Urothelium cell line (cell line): Measurements from ENCODE around the gene ACER3.
"Not testable (repeated sequence)": the region's sequence is repeated elsewhere in the genome, so short reads cannot be mapped to it uniquely, and the experiment has no call there.

Experiments
- DNase-seq: peaks from one replicate; pipeline ENCODE4 v3.0.0; 2011; ENCODE audit warnings: low spot score, mixed read lengths
- FAIRE-seq: peaks from 2 replicates; lab custom pipeline; 2011; peaks lifted over from hg19 to GRCh38; lab: Jason Lieb, UNC

Gene ACER3

GRCh38 chr11:76980196-76980595, 119.5 kb downstream of the ACER3 start:
- no peak for DNase-seq
- FAIRE-seq, result no peak

- FAIRE-seq, result no peak
- DNase-seq, result no peak
Measured at GRCh38 chr11:76984743-76985142, 124.0 kb downstream of the ACER3 start.

- no peak for DNase-seq
- FAIRE-seq, result no peak
Measured at GRCh38 chr11:76987203-76987602, 126.5 kb downstream of the ACER3 start.

- DNase-seq (no peak), FAIRE-seq (no peak)
Measured at GRCh38 chr11:76990628-76991027, 129.9 kb downstream of the ACER3 start.

- FAIRE-seq, result no peak
- no peak for DNase-seq
Measured at GRCh38 chr11:76995081-76995576, 134.4 kb downstream of the ACER3 start.

- FAIRE-seq, result no peak
- no peak for DNase-seq
Measured at GRCh38 chr11:76997512-76997911, 136.8 kb downstream of the ACER3 start.

- no peak for DNase-seq
- FAIRE-seq, result no peak
Measured at GRCh38 chr11:76999597-76999996, 138.9 kb downstream of the ACER3 start.

GRCh38 chr11:77001613-77002012, 140.9 kb downstream of the ACER3 start:
- FAIRE-seq, result no peak
- no peak for DNase-seq

GRCh38 chr11:77002776-77003175, 142.1 kb downstream of the ACER3 start:
- DNase-seq (no peak), FAIRE-seq (no peak)

GRCh38 chr11:77003963-77004362, 143.2 kb downstream of the ACER3 start:
- DNase-seq, result no peak
- FAIRE-seq, result no peak

- no peak for FAIRE-seq
- DNase-seq, result no peak
Measured at GRCh38 chr11:77009533-77010160, 148.9 kb downstream of the ACER3 start.

GRCh38 chr11:77014669-77015068, 154.0 kb downstream of the ACER3 start:
- DNase-seq, result no peak

GRCh38 chr11:77018396-77018924, 157.7 kb downstream of the ACER3 start:
- not testable (repeated sequence) for DNase-seq, FAIRE-seq

More at GRCh38 chr11:77014669-77015068, 154.0 kb downstream of the ACER3 start:
- no peak for FAIRE-seq

- peak; percentile 42 for DNase-seq
- FAIRE-seq, result no peak
Measured at GRCh38 chr11:77019976-77020595, 159.4 kb downstream of the ACER3 start.

- DNase-seq (no peak), FAIRE-seq (peak; percentile 27)
Measured at GRCh38 chr11:77020734-77021133, 160.0 kb downstream of the ACER3 start.

- no peak for FAIRE-seq
- DNase-seq, result no peak
Measured at GRCh38 chr11:77024745-77025144, 164.0 kb downstream of the ACER3 start.

GRCh38 chr11:77026221-77026620, 165.5 kb downstream of the ACER3 start:
- no peak for DNase-seq
- FAIRE-seq, result no peak

GRCh38 chr11:77026743-77027142, 166.0 kb downstream of the ACER3 start:
- DNase-seq, result no peak
- no peak for FAIRE-seq

- FAIRE-seq (peak; percentile 23), DNase-seq (no peak)
Measured at GRCh38 chr11:77027275-77027674, 166.6 kb downstream of the ACER3 start.

GRCh38 chr11:77029829-77030228, 169.1 kb downstream of the ACER3 start:
- DNase-seq (no peak), FAIRE-seq (no peak)

- no peak for FAIRE-seq
- DNase-seq, result no peak
Measured at GRCh38 chr11:77030834-77031414, 170.2 kb downstream of the ACER3 start.

- DNase-seq (no peak), FAIRE-seq (no peak)
Measured at GRCh38 chr11:77031599-77031998, 170.9 kb downstream of the ACER3 start.
